Stomach (tissue), 4 donors: Measurements from ENCODE around the gene RRAGD.

Experiments
- EP300 ChIP-seq: sonication (generic); formaldehyde crosslinking; IDR thresholded peaks from one replicate; pipeline ENCODE4 v1.6.1; 2017; ENCODE audit warnings: antibody characterized with exemption
- POLR2A ChIP-seq, 4 donors: fragments of 450-650 bp; IDR thresholded peaks; one replicate each; pipeline ENCODE4 v1.6.1; 2016; ENCODE audit warnings: antibody characterized with exemption in 4 of 4, control low read depth in 2 of 4, mild to moderate bottlenecking in 1 of 4, moderate library complexity in 1 of 4
- TF ChIP-seq, protein P1 (sequence below), 7 experiments: fragments of 450-650 bp in 4 of 7; fragments of 200-600 bp in 3 of 7; sonication (generic) in 3 of 7; IDR thresholded peaks; one replicate each; pipeline ENCODE4 v1.5.1; 2016 to 2019; ENCODE audit warnings: antibody characterized with exemption in 7 of 7, control low read depth in 2 of 7, mild to moderate bottlenecking in 1 of 7

DNA sequence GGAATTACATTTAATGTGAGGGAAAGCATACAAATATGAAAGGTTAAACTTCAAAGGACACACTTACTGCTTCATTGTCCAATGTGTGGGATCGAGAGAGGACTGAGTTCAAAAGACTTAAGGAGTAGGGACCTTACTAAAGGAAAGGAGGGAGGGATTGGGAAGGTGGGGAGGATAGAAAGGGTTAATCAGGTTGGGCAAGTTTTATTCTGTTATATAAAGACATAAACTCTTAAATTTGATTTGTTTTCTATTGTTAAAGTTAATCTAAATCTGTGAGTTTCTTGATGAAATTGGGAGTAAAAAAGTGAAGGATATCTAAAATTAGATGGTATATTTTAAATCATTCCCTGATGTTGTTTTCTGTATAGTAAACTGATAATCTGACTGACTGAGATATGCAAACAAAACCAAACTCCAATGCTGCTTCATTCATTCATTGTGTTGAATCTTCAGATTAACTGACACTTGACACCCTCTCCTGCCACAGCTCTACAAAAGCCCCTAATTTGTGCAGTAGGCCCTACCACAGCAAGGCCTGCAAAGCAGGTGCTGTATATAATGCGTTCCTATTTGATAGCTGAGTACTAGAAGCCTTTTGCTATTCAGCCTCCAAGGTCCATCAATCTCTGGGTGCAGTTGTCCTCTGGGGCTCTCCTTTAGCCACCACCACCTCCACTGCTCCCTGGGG is 58.2 kb downstream of the RRAGD start:
- TF ChIP-seq, protein P1, sequence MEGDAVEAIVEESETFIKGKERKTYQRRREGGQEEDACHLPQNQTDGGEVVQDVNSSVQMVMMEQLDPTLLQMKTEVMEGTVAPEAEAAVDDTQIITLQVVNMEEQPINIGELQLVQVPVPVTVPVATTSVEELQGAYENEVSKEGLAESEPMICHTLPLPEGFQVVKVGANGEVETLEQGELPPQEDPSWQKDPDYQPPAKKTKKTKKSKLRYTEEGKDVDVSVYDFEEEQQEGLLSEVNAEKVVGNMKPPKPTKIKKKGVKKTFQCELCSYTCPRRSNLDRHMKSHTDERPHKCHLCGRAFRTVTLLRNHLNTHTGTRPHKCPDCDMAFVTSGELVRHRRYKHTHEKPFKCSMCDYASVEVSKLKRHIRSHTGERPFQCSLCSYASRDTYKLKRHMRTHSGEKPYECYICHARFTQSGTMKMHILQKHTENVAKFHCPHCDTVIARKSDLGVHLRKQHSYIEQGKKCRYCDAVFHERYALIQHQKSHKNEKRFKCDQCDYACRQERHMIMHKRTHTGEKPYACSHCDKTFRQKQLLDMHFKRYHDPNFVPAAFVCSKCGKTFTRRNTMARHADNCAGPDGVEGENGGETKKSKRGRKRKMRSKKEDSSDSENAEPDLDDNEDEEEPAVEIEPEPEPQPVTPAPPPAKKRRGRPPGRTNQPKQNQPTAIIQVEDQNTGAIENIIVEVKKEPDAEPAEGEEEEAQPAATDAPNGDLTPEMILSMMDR (IDR thresholded peaks at IDR 0.05), result no peak
- TF ChIP-seq POLR2A (IDR thresholded peaks at IDR 0.05), result no peak
- TF ChIP-seq EP300, result no peak
